ENCODE results near the gene MYL10. TPM values are rescaled to one million over a fixed set of nuclear protein-coding genes. Genes with fewer than 3 reads are reported as not detected.

Gene MYL10
- total and polyA plus RNA-seq, 2 of the 13 experiments (the other 11 are each of a cell fraction or from before 2014, with no cell fraction given): not detected

- TF ChIP-seq SNRNP70 (IDR thresholded peaks at IDR 0.05; ENCODE audit: low read depth, low read length): no peak
- TF ChIP-seq SPEN (CRISPR knock-in tag; IDR thresholded peaks at IDR 0.05; ENCODE audit: low read depth): no peak
- TF ChIP-seq YY1 (IDR thresholded peaks at IDR 0.05; ENCODE audit: insufficient read depth, insufficient replicate concordance, low read depth, low read length): peak; percentile 16
- TF ChIP-seq, protein P1, sequence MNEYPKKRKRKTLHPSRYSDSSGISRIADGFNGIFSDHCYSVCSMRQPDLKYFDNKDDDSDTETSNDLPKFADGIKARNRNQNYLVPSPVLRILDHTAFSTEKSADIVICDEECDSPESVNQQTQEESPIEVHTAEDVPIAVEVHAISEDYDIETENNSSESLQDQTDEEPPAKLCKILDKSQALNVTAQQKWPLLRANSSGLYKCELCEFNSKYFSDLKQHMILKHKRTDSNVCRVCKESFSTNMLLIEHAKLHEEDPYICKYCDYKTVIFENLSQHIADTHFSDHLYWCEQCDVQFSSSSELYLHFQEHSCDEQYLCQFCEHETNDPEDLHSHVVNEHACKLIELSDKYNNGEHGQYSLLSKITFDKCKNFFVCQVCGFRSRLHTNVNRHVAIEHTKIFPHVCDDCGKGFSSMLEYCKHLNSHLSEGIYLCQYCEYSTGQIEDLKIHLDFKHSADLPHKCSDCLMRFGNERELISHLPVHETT (CRISPR knock-in tag; conservative IDR thresholded peaks at IDR 0.05): no peak
- no peak for TF ChIP-seq ZNF326 (CRISPR knock-in tag; IDR thresholded peaks at IDR 0.05; ENCODE audit: borderline replicate concordance)
- no peak for TF ChIP-seq MEF2D (CRISPR knock-in tag; IDR thresholded peaks at IDR 0.05)
- TF ChIP-seq ARNTL (CRISPR knock-in tag; IDR thresholded peaks at IDR 0.05): no peak
- peak; percentile 86 for TF ChIP-seq STAG1 (CRISPR knock-in tag; IDR thresholded peaks at IDR 0.05)
- no peak for TF ChIP-seq RBM22 (optimal IDR thresholded peaks at IDR 0.05; ENCODE audit: low read length)
- TF ChIP-seq, protein P2, sequence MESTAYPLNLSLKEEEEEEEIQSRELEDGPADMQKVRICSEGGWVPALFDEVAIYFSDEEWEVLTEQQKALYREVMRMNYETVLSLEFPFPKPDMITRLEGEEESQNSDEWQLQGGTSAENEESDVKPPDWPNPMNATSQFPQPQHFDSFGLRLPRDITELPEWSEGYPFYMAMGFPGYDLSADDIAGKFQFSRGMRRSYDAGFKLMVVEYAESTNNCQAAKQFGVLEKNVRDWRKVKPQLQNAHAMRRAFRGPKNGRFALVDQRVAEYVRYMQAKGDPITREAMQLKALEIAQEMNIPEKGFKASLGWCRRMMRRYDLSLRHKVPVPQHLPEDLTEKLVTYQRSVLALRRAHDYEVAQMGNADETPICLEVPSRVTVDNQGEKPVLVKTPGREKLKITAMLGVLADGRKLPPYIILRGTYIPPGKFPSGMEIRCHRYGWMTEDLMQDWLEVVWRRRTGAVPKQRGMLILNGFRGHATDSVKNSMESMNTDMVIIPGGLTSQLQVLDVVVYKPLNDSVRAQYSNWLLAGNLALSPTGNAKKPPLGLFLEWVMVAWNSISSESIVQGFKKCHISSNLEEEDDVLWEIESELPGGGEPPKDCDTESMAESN (CRISPR knock-in tag; conservative IDR thresholded peaks at IDR 0.05): 0 out of 2 replicates have a peak, but pooled peaks have one; percentile 15
- 0 out of 2 replicates have a peak, but pooled peaks have one; percentile 38 for TF ChIP-seq THRA (CRISPR knock-in tag; IDR thresholded peaks at IDR 0.05; ENCODE audit: borderline replicate concordance)
- TF ChIP-seq NCOA1 (CRISPR knock-in tag; IDR thresholded peaks at IDR 0.05): no peak
- TF ChIP-seq ZNF598 (CRISPR knock-in tag; IDR thresholded peaks at IDR 0.05; ENCODE audit: borderline replicate concordance): 0 out of 2 replicates have a peak, but pooled peaks have one; percentile 12
- TF ChIP-seq MXI1 (IDR thresholded peaks at IDR 0.05; ENCODE audit: borderline replicate concordance, low read depth, low read length): no peak
- TF ChIP-seq, protein P3, sequence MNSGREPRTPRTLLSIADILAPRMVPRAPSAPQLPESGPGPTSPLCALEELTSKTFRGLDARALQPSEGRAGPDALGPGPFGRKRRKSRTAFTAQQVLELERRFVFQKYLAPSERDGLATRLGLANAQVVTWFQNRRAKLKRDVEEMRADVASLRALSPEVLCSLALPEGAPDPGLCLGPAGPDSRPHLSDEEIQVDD (CRISPR knock-in tag; IDR thresholded peaks at IDR 0.05; ENCODE audit: borderline replicate concordance): no peak
- peak; percentile 33; the same call in 1 of the 2 replicates for TF ChIP-seq ZBTB7B (CRISPR knock-in tag; IDR thresholded peaks at IDR 0.05)
- peak; percentile 51; the same call in 1 of the 2 replicates for TF ChIP-seq SMC3 (IDR thresholded peaks at IDR 0.05; ENCODE audit: low read length)
- TF ChIP-seq GABPB1 (CRISPR knock-in tag; IDR thresholded peaks at IDR 0.05): peak; percentile 39; the same call in 1 of the 2 replicates
- TF ChIP-seq ZNF564 (CRISPR knock-in tag; IDR thresholded peaks at IDR 0.05): peak; percentile 61; the same call in 1 of the 2 replicates
- TF ChIP-seq ZNF768 (CRISPR knock-in tag; IDR thresholded peaks at IDR 0.05): peak; percentile 94
- TF ChIP-seq, protein P4, sequence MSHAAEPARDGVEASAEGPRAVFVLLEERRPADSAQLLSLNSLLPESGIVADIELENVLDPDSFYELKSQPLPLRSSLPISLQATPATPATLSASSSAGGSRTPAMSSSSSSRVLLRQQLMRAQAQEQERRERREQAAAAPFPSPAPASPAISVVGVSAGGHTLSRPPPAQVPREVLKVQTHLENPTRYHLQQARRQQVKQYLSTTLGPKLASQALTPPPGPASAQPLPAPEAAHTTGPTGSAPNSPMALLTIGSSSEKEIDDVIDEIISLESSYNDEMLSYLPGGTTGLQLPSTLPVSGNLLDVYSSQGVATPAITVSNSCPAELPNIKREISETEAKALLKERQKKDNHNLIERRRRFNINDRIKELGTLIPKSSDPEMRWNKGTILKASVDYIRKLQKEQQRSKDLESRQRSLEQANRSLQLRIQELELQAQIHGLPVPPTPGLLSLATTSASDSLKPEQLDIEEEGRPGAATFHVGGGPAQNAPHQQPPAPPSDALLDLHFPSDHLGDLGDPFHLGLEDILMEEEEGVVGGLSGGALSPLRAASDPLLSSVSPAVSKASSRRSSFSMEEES (CRISPR knock-in tag; IDR thresholded peaks at IDR 0.05): 0 out of 2 replicates have a peak, but pooled peaks have one; percentile 22
These were observed 26.4 kb downstream of the MYL10 start (continued) for GRCh38 chr7:101602484-101603241.

All from HepG2 (cell line).